Limb (tissue), 2 donors: ENCODE data around the gene ATRX.
A peak's percentile ranks its signal among the peaks of the same experiment; 100 is the strongest.
"Not testable (repeated sequence)": the region's sequence is repeated elsewhere in the genome, so short reads cannot be mapped to it uniquely, and the experiment has no call there.

Source experiments
- DNase-seq, 2 donors: peaks; one replicate each; pipeline ENCODE4 v3.0.0-alpha.2; 2016; ENCODE audit errors: extremely low spot score in 2 of 2

ATRX gene

GRCh38 chrX:77502951-77503525 lies 283.0 kb downstream of the ATRX start:
- DNase-seq, result no peak

- DNase-seq, result not testable (repeated sequence)
Measured at GRCh38 chrX:77500164-77500563, 285.9 kb downstream of the ATRX start.

GRCh38 chrX:77493677-77494553 lies 292.1 kb downstream of the ATRX start:
- peak in 1 of 2 donors; percentile 35 for DNase-seq

GRCh38 chrX:77484045-77484444 lies 302.0 kb downstream of the ATRX start:
- DNase-seq, result no peak

- no peak for DNase-seq
Measured at GRCh38 chrX:77455437-77455836, 330.6 kb downstream of the ATRX start.
